ENCODE results near the gene TMEM176B. TPM values are rescaled to one million over a fixed set of nuclear protein-coding genes. Genes with fewer than 3 reads are reported as not detected.
A peak's percentile ranks its signal among the peaks of the same experiment; 100 is the strongest.

The TMEM176B gene
- total RNA-seq, 1 experiment from 2014 or later = 0.31 TPM

GRCh38 chr7:150801242-150801945 lies 1.2 kb upstream of the TMEM176B start:
- Histone ChIP-seq H3K4me3 (ENCODE audit: low read depth in 2 of 2, low read length in 2 of 2) (no peak overlapping the region), H3K27ac (ENCODE audit: low read length) (no peak overlapping the region), H3K27me3 (ENCODE audit: control insufficient read depth, insufficient read depth, low read length) (peaks cover 7% of the 10 kb centered on the region), H3K9me3 (ENCODE audit: control insufficient read depth, insufficient read depth, low read depth, low read length) (no peaks in the 10 kb centered on the region), H3K4me1 (ENCODE audit: control insufficient read depth, insufficient read depth, low read length) (no peaks in the 10 kb centered on the region), H3K36me3 (ENCODE audit: control insufficient read depth, insufficient read depth, low read length) (no peaks in the 10 kb centered on the region)
- ATAC-seq (peak; percentile 47; the same call in 1 of the 2 replicates), DNase-seq (ENCODE audit: low read depth, low spot score) (no peak)
- ChIA-PET POLR2A (no interaction called here), CTCF (no interaction called here)
- BruUV-seq (replicated peaks) = no TSS peak
- TF ChIP-seq TCF7L2 (IDR thresholded peaks at IDR 0.05; ENCODE audit: low read depth, low read length) (no peak), SIN3A (IDR thresholded peaks at IDR 0.05; ENCODE audit: borderline replicate concordance, insufficient read depth, low read depth, low read length) (no peak), REST (IDR thresholded peaks at IDR 0.05; ENCODE audit: insufficient read depth in 1 of 2, low read depth in 2 of 2, low read length in 1 of 2) (no peak), CTCF (IDR thresholded peaks at IDR 0.05) (no peak), POLR2AphosphoS5 (IDR thresholded peaks at IDR 0.05; ENCODE audit: low read depth, low read length) (no peak)
- intact Hi-C loops (cut with micrococcal nuclease; ENCODE audit: unreplicated experiment) (no loop called here), in situ Hi-C loops (cut with HindIII; ENCODE audit: low pct_unique_long_range_greater_than_20kb, low sequenced_read_pairs) (no loop called here)

- Histone ChIP-seq H3K4me1 (ENCODE audit: control insufficient read depth, insufficient read depth, low read length) (no peaks in the 10 kb centered on the region), H3K9me3 (ENCODE audit: control insufficient read depth, insufficient read depth, low read depth, low read length) (no peaks in the 10 kb centered on the region), H3K4me3 (ENCODE audit: low read depth in 2 of 2, low read length in 2 of 2) (no peak within 1 kb of the TSS), H3K27ac (ENCODE audit: low read length) (no peak within 1 kb of the TSS), H3K27me3 (ENCODE audit: control insufficient read depth, insufficient read depth, low read length) (peaks cover 7% of the 10 kb centered on the region), H3K36me3 (ENCODE audit: control insufficient read depth, insufficient read depth, low read length) (no peaks in the 10 kb centered on the region)
- CTCF ChIA-PET = no interaction called here
- POLR2A ChIA-PET = no interaction called here
- intact Hi-C loops (cut with micrococcal nuclease; ENCODE audit: unreplicated experiment) (no loop called here), in situ Hi-C loops (cut with HindIII; ENCODE audit: low pct_unique_long_range_greater_than_20kb, low sequenced_read_pairs) (no loop called here)
- ATAC-seq = no peak
- TF ChIP-seq POLR2AphosphoS5 (IDR thresholded peaks at IDR 0.05; ENCODE audit: low read depth, low read length) (no peak), SIN3A (IDR thresholded peaks at IDR 0.05; ENCODE audit: borderline replicate concordance, insufficient read depth, low read depth, low read length) (no peak), TCF7L2 (IDR thresholded peaks at IDR 0.05; ENCODE audit: low read depth, low read length) (no peak), CTCF (IDR thresholded peaks at IDR 0.05) (no peak), REST (IDR thresholded peaks at IDR 0.05; ENCODE audit: insufficient read depth in 1 of 2, low read depth in 2 of 2, low read length in 1 of 2) (no peak)
- no TSS peak for BruUV-seq (replicated peaks)
- DNase-seq (ENCODE audit: low read depth, low spot score) = no peak
These were observed 547 bp upstream of the TMEM176B start, which contains the start of gene TMEM176A for GRCh38 chr7:150800581-150801241. Gene TMEM176A, plus strand, starts transcription at chr7:150800769. Its CDS starts 782 bp downstream, at chr7:150801551.
